ENCODE results near the gene GRK1. TPM values are rescaled to one million over a fixed set of nuclear protein-coding genes. Genes with fewer than 3 reads are reported as not detected.
"Not testable (repeated sequence)": the region's sequence is repeated elsewhere in the genome, so short reads cannot be mapped to it uniquely, and the experiment has no call there.

Gene GRK1
- total RNA-seq, 1 donor from 2014 or later: 1.5 TPM

DNA sequence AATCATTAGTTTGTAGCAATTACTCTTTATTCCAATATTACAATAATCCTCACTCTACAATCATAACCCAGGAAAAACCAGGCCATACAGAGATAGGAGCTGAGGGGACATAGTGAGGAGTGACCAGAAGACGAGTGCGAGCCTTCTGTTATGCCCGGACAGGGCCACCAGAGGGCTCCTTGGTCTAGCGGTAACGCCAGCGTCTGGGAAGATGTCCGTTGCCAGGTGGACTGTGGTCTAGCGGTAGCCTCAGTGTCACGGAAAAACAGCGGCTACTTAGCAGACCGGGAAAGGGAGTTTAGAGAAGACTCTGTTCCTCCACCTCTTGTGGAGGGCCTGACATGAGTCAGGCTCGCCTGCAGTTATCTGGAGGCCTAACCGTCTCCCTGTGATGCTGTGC is 45.5 kb upstream of the GRK1 start:
- not testable (repeated sequence) for H3K9me3 Mint-ChIP-seq; H3K27ac Mint-ChIP-seq (ENCODE audit: unreplicated experiment); H3K27me3 Mint-ChIP-seq (ENCODE audit: low read depth); H3K4me3 Mint-ChIP-seq
- H3K36me3 Mint-ChIP-seq (ENCODE audit: low read depth): peaks cover 41% of the 10 kb centered on the region
- H3K4me1 Mint-ChIP-seq: peaks cover 17% of the 10 kb centered on the region
- peak; percentile 14 for DNase-seq (ENCODE audit: low read depth, low spot score)
- peak; percentile 54 for TF ChIP-seq CTCF (conservative IDR thresholded peaks at IDR 0.05)

GRCh38 chr13:113621986-113622550 is 45.0 kb upstream of the GRK1 start:
- DNase-seq (ENCODE audit: low read depth, low spot score); H3K9me3 Mint-ChIP-seq; H3K4me3 Mint-ChIP-seq; H3K27me3 Mint-ChIP-seq (ENCODE audit: low read depth); H3K27ac Mint-ChIP-seq (ENCODE audit: unreplicated experiment): not testable (repeated sequence)
- peaks cover 17% of the 10 kb centered on the region for H3K4me1 Mint-ChIP-seq
- H3K36me3 Mint-ChIP-seq (ENCODE audit: low read depth): peaks cover 46% of the 10 kb centered on the region

- peaks cover 18% of the 10 kb centered on the region for H3K4me1 Mint-ChIP-seq
- H3K27ac Mint-ChIP-seq (ENCODE audit: unreplicated experiment): no peak overlapping the region
- TF ChIP-seq CTCF (conservative IDR thresholded peaks at IDR 0.05): no peak
- no peak overlapping the region for H3K4me3 Mint-ChIP-seq
- H3K9me3 Mint-ChIP-seq: peaks cover 3% of the 10 kb centered on the region
- peaks cover 46% of the 10 kb centered on the region for H3K36me3 Mint-ChIP-seq (ENCODE audit: low read depth)
- DNase-seq (ENCODE audit: low read depth, low spot score): no peak
- peaks cover 4% of the 10 kb centered on the region for H3K27me3 Mint-ChIP-seq (ENCODE audit: low read depth)
These were observed 44.1 kb upstream of the GRK1 start for GRCh38 chr13:113622791-113623490.

DNA sequence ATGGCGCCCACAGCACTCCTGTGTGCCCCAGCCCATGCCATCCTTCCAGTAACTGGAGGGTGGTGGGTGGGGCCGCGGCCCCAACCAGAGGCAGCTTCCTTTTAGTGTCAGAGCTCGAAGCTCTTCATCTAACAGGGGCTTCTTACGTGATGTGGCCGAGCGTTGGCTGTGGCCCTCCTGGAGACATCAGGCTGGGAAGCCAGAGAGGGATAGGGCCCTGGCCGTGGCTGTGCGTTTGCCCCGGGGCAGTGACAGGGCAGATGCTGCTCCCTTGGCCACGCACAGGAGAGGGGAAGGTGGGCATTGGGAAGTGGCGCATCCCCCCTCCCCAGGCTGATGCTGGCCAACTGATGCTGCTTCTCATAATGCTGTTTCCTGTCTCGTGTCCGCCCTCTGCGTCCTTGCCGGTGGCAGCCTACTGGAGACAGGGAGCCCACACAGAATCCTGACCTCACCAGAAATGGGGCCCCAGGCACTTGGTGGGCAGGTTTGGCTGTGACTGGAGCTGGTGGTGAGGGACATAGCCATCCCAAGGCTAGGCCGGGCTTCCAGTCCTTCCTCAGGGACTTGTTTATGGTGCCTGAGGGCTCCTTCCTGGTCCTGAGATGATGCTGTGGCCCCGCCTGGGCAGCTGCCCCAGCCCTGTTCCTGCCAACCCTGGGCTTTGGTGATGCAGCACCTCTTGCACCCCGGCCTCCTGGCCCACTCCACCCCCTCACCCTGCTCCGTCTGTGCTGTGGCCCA is 43.4 kb upstream of the GRK1 start:
- Mint-ChIP-seq H3K27me3 (ENCODE audit: low read depth) (peaks cover 4% of the 10 kb centered on the region), H3K27ac (ENCODE audit: unreplicated experiment) (no peak overlapping the region), H3K4me3 (peak overlapping the region; percentile 19), H3K36me3 (ENCODE audit: low read depth) (peaks cover 43% of the 10 kb centered on the region), H3K4me1 (peaks cover 15% of the 10 kb centered on the region), H3K9me3 (peaks cover 3% of the 10 kb centered on the region)
- peak; percentile 14 for DNase-seq (ENCODE audit: low read depth, low spot score)
- TF ChIP-seq CTCF (conservative IDR thresholded peaks at IDR 0.05): no peak

DNA sequence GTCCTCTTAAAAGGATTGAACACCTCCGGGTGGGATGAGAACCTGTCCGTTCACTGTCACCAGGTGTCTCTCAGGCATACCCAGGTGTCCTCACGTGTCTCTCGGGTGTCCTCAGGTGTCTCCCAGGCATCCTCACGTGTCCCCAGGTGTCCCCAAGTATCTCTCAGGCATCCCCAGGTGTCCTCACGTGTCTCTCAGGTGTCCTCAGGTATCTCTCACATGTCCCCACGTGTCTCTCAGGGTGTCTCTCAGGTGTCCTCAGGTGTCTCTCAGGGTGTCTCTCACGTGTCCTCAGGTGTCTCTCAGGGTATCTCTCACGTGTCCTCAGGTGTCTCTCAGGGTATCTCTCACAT is 42.8 kb upstream of the GRK1 start:
- Mint-ChIP-seq H3K9me3 (peaks cover 3% of the 10 kb centered on the region), H3K27ac (ENCODE audit: unreplicated experiment) (no peak overlapping the region), H3K4me1 (peaks cover 13% of the 10 kb centered on the region), H3K36me3 (ENCODE audit: low read depth) (peaks cover 43% of the 10 kb centered on the region), H3K4me3 (no peak overlapping the region), H3K27me3 (ENCODE audit: low read depth) (peaks cover 4% of the 10 kb centered on the region)
- no peak for DNase-seq (ENCODE audit: low read depth, low spot score)
- TF ChIP-seq CTCF (conservative IDR thresholded peaks at IDR 0.05): no peak

DNA sequence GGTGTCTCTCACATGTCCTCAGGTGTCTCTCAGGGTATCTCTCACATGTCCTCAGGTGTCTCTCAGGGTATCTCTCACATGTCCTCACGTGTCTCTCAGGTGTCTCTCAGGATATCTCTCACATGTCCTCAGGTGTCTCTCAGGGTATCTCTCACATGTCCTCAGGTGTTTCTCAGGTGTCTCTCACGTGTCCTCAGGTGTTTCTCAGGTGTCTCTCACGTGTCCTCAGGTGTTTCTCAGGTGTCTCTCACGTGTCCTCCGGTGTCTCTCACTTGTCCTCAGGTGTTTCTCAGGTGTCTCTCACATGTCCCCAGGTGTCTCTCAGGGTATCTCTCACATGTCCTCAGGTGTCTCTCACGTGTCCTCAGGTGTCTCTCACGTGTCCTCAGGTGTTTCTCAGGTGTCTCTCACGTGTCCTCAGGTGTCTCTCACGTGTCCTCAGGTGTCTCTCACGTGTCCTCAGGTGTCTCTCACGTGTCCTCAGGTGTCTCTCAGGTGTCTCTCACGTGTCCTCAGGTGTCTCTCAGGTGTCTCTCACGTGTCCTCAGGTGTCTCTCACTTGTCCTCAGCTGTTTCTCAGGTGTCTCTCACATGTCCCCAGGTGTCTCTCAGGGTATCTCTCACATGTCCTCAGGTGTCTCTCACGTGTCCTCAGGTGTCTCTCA is 42.2 kb upstream of the GRK1 start:
- peaks cover 45% of the 10 kb centered on the region for H3K36me3 Mint-ChIP-seq (ENCODE audit: low read depth)
- DNase-seq (ENCODE audit: low read depth, low spot score); H3K9me3 Mint-ChIP-seq; H3K4me3 Mint-ChIP-seq; H3K27me3 Mint-ChIP-seq (ENCODE audit: low read depth); H3K27ac Mint-ChIP-seq (ENCODE audit: unreplicated experiment): not testable (repeated sequence)
- H3K4me1 Mint-ChIP-seq: peaks cover 13% of the 10 kb centered on the region

Measured in neural crest cell (in vitro differentiated cells).